DOHH2 (cell line): ENCODE results near the gene KIF26B.

Experiments
- CTCF ChIP-seq: fragments of 200-600 bp; sonication (generic); IDR thresholded peaks from one replicate; pipeline ENCODE4 v1.5.1; 2014; ENCODE audit warnings: antibody characterized with exemption, mild to moderate bottlenecking, low read depth, low read length; ENCODE audit not compliant: poor library complexity, severe bottlenecking
- EZH2phosphoT487 ChIP-seq: fragments of 200-600 bp; sonication (generic); IDR thresholded peaks from 2 replicates; pipeline ENCODE4 v1.6.1; 2017; ENCODE audit warnings: borderline replicate concordance, mild to moderate bottlenecking, antibody characterized with exemption, low read length, moderate library complexity, mixed read lengths

- TF ChIP-seq CTCF: no peak
- no peak for TF ChIP-seq EZH2phosphoT487
Measured at GRCh38 chr1:245541369-245541768, 386.6 kb downstream of the KIF26B start.
